Stimulated activated CD8-positive, alpha-beta memory T cell treated with anti-CD3 and anti-CD28 coated beads, Interleukin-15, amount 100 ng/mL, for 24 hours (primary cell): ENCODE results near the gene SAXO1.
"Not testable (repeated sequence)": the region's sequence is repeated elsewhere in the genome, so short reads cannot be mapped to it uniquely, and the experiment has no call there.

ENCODE experiments used
- DNase-seq: peaks from one replicate; pipeline ENCODE4 v3.0.0-alpha.2; 2020; ENCODE audit warnings: low read depth

SAXO1 gene

GRCh38 chr9:19033015-19033414, at the start of gene SAXO1:
SAXO1 (minus strand) TSS chr9:19033209; CDS start chr9:19032908, 301 bp downstream.
- no peak for DNase-seq

- no peak for DNase-seq
These were observed 41.8 kb upstream of the SAXO1 start for GRCh38 chr9:19074836-19075235.

- no peak for DNase-seq
These were observed 41.2 kb upstream of the SAXO1 start for GRCh38 chr9:19074229-19074628.

GRCh38 chr9:19057033-19057432, 24.0 kb upstream of the SAXO1 start:
- DNase-seq = no peak

- DNase-seq = no peak
These were observed 17.9 kb upstream of the SAXO1 start for GRCh38 chr9:19050637-19051591.

GRCh38 chr9:19049917-19050636, 17.1 kb upstream of the SAXO1 start:
- DNase-seq = no peak

- peak; percentile 83 for DNase-seq
These were observed 16.2 kb upstream of the SAXO1 start, which contains the start of gene RRAGA for GRCh38 chr9:19048966-19049916. RRAGA (plus strand) TSS chr9:19049427; CDS start chr9:19049660, 233 bp downstream.

- DNase-seq = no peak
These were observed 3.6 kb upstream of the SAXO1 start for GRCh38 chr9:19036611-19037010.

GRCh38 chr9:19032406-19032805, 603 bp downstream of the SAXO1 start:
- no peak for DNase-seq

GRCh38 chr9:19030899-19031298, 2.1 kb downstream of the SAXO1 start:
- DNase-seq = no peak

GRCh38 chr9:19028835-19029451, 4.1 kb downstream of the SAXO1 start:
- no peak for DNase-seq

- DNase-seq = no peak
These were observed 5.2 kb downstream of the SAXO1 start for GRCh38 chr9:19027825-19028224.

GRCh38 chr9:19026375-19026774, 6.6 kb downstream of the SAXO1 start:
- no peak for DNase-seq

- DNase-seq = no peak
These were observed 9.9 kb downstream of the SAXO1 start for GRCh38 chr9:19023078-19023477.

- no peak for DNase-seq
These were observed 10.8 kb downstream of the SAXO1 start for GRCh38 chr9:19022206-19022605.

- not testable (repeated sequence) for DNase-seq
These were observed 11.4 kb downstream of the SAXO1 start for GRCh38 chr9:19021649-19022048.

- DNase-seq = no peak
These were observed 12.0 kb downstream of the SAXO1 start for GRCh38 chr9:19020886-19021455.

GRCh38 chr9:19018201-19018600, 14.8 kb downstream of the SAXO1 start:
- DNase-seq = no peak

- DNase-seq = no peak
These were observed 23.5 kb downstream of the SAXO1 start for GRCh38 chr9:19009391-19009965.

GRCh38 chr9:19000133-19000532, 32.9 kb downstream of the SAXO1 start:
- no peak for DNase-seq
